Astrocyte (in vitro differentiated cells and primary cell): Measurements from ENCODE around the gene FEM1B. TPM values are rescaled to one million over a fixed set of nuclear protein-coding genes. Genes with fewer than 3 reads are reported as not detected.

Experiments
- DNase-seq: peaks from one replicate; pipeline ENCODE4 v3.0.0-alpha.2; 2010; ENCODE audit warnings: low read depth
- FAIRE-seq: peaks from 2 replicates; lab custom pipeline; 2011; peaks lifted over from hg19 to GRCh38; lab: Jason Lieb, UNC
- H2AFZ ChIP-seq: 2 replicates; pipeline ENCODE4 v1.6.0; 2012; ENCODE audit warnings: low read depth, low read length, inconsistent platforms
- H3K27ac ChIP-seq: 2 replicates; pipeline ENCODE4 v1.5.1; 2011; ENCODE audit warnings: low read depth, low read length, inconsistent platforms
- H3K27me3 ChIP-seq: 2 replicates; pipeline ENCODE4 v1.6.0; 2011; ENCODE audit warnings: low read length, inconsistent platforms; ENCODE audit not compliant: insufficient read depth
- H3K36me3 ChIP-seq: 2 replicates; pipeline ENCODE4 v1.5.1; 2011; ENCODE audit warnings: low read length, inconsistent platforms; ENCODE audit not compliant: insufficient read depth
- H3K4me1 ChIP-seq: 2 replicates; pipeline ENCODE4 v1.5.1; 2011; ENCODE audit warnings: low read length, inconsistent platforms; ENCODE audit not compliant: insufficient read depth
- H3K4me2 ChIP-seq: 2 replicates; pipeline ENCODE4 v1.6.0; 2012; ENCODE audit warnings: low read length, inconsistent platforms
- H3K4me3 ChIP-seq: 2 replicates; pipeline ENCODE4 v1.5.1; 2011; ENCODE audit warnings: low read depth, mild to moderate bottlenecking, low read length, inconsistent platforms; ENCODE audit not compliant: insufficient read depth
- H3K79me2 ChIP-seq: 2 replicates; pipeline ENCODE4 v1.6.0; 2012; ENCODE audit warnings: mild to moderate bottlenecking, low read length, inconsistent platforms; ENCODE audit not compliant: insufficient read depth
- H3K9ac ChIP-seq: 2 replicates; pipeline ENCODE4 v1.6.0; 2012; ENCODE audit warnings: mild to moderate bottlenecking, low read length, inconsistent platforms
- H3K9me3 ChIP-seq: 2 replicates; pipeline ENCODE4 v1.5.1; 2012; ENCODE audit warnings: low read depth, mild to moderate bottlenecking, low read length, inconsistent platforms; ENCODE audit not compliant: insufficient read depth
- H4K20me1 ChIP-seq: 2 replicates; pipeline ENCODE4 v1.6.0; 2012; ENCODE audit warnings: low read length, inconsistent platforms; ENCODE audit not compliant: insufficient read depth
- H3K27ac Mint-ChIP-seq: one replicate; pipeline ENCODE4 v1.8.0; 2021; ENCODE audit warnings: mild to moderate bottlenecking, mixed read lengths; ENCODE audit not compliant: unreplicated experiment
- H3K27me3 Mint-ChIP-seq: one replicate; pipeline ENCODE4 v1.8.0; 2021; ENCODE audit warnings: low read depth, mixed read lengths; ENCODE audit not compliant: unreplicated experiment
- H3K36me3 Mint-ChIP-seq: one replicate; pipeline ENCODE4 v1.8.0; 2021; ENCODE audit warnings: low read depth, mixed read lengths; ENCODE audit not compliant: unreplicated experiment
- H3K4me1 Mint-ChIP-seq: one replicate; pipeline ENCODE4 v1.8.0; 2021; ENCODE audit warnings: low read depth, mixed read lengths; ENCODE audit not compliant: unreplicated experiment
- H3K4me3 Mint-ChIP-seq: one replicate; pipeline ENCODE4 v1.8.0; 2021; ENCODE audit warnings: mild to moderate bottlenecking, moderate library complexity, mixed read lengths; ENCODE audit not compliant: unreplicated experiment
- H3K9me3 Mint-ChIP-seq: one replicate; pipeline ENCODE4 v1.8.0; 2021; ENCODE audit warnings: mild to moderate bottlenecking, mixed read lengths; ENCODE audit not compliant: unreplicated experiment
- EZH2 ChIP-seq: IDR thresholded peaks from 2 replicates; pipeline ENCODE4 v1.6.1; 2012; ENCODE audit warnings: mild to moderate bottlenecking, low read length, inconsistent platforms; ENCODE audit not compliant: insufficient read depth
- total RNA-seq: library from RNA; stranded (reverse); gene quantifications from 2 replicates; pipeline ENCODE4 v1.2.1, GENCODE V29; 2021
- TF ChIP-seq, protein P1 (sequence below): IDR thresholded peaks from 2 replicates; pipeline ENCODE4 v1.5.1; 2011; ENCODE audit warnings: low read depth, mild to moderate bottlenecking, inconsistent platforms, low read length, moderate library complexity; ENCODE audit not compliant: insufficient read depth

Gene FEM1B
- total RNA-seq, 1 donor from 2014 or later: 38.6 TPM

DNA sequence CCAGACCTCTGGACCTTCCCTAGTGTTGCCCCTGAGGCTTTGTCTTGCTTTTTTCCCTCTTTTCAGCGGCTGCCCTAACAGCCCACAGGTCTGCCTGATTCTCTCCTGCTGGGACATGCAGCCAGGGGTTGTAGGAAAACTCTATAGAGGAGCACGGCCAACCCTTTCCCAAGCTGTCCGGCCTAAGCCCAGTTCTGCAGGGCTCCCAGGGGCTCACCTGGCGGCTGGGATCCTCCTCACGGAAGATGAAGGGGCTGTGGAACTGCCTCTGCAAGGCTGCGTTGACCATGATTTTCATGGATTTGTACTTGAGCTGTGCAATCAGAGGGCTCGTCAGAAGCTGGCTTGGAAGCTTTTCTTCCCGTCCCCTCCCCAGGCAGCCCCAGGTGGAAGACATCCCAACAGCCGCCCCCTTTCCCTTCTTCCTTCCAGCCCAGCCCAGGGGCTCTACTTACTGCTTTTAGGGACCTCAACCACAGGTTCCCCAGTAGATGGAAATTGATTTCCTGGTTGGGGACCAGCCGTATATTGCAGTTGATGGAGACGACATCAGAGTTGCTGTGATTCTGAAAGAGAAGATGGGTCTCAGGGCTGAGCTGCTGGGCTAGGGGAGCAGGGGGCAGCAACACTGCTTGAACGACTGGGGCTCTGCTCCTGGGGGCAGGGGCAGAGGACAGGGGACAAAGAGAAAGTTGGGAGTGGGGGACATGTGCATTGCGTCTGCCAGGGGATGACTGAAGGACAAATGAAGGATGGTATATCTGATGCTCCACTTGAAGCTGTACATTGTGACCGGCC lies 29.8 kb downstream of the FEM1B start:
- H3K9ac ChIP-seq: peak overlapping the region; percentile 8

DNA sequence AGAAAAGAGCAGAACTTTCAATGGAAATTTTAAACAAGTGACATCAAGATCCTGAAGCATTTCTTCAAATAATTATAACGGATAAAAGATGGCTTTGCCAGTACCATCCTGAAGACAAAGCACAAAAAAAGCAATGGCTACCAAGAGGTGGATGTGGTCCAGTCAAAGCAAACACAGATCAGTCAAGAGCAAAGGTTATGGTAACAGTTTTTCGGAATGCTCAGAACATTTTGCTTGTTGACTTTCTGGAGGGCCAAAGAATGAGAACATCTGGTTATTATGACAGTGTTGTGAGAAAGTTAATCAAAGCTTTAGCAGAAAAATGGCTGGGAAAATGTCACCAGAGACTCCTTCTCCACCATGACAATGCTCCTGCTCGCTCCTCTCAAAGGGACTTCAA lies 31.5 kb downstream of the FEM1B start:
- Mint-ChIP-seq H3K36me3 (peaks cover 38% of the 10 kb centered on the region), H3K27ac (peak overlapping the region; percentile 53), H3K9me3 (no peaks in the 10 kb centered on the region), H3K27me3 (no peaks in the 10 kb centered on the region), H3K4me1 (peaks cover 41% of the 10 kb centered on the region), H3K4me3 (no peak overlapping the region)
- H4K20me1 ChIP-seq: peaks cover 6% of the 10 kb centered on the region
- no peak overlapping the region for H3K9ac ChIP-seq
- H3K27ac ChIP-seq: no peak overlapping the region
- H3K36me3 ChIP-seq: peaks cover 26% of the 10 kb centered on the region
- H3K4me2 ChIP-seq: no peak overlapping the region
- peaks cover 16% of the 10 kb centered on the region for H3K4me1 ChIP-seq
- H3K9me3 ChIP-seq: no peaks in the 10 kb centered on the region
- no peak overlapping the region for H3K4me3 ChIP-seq
- H2AFZ ChIP-seq: no peak overlapping the region
- H3K79me2 ChIP-seq: no peaks in the 10 kb centered on the region
- FAIRE-seq (no peak), DNase-seq (no peak)
- TF ChIP-seq, protein P1, sequence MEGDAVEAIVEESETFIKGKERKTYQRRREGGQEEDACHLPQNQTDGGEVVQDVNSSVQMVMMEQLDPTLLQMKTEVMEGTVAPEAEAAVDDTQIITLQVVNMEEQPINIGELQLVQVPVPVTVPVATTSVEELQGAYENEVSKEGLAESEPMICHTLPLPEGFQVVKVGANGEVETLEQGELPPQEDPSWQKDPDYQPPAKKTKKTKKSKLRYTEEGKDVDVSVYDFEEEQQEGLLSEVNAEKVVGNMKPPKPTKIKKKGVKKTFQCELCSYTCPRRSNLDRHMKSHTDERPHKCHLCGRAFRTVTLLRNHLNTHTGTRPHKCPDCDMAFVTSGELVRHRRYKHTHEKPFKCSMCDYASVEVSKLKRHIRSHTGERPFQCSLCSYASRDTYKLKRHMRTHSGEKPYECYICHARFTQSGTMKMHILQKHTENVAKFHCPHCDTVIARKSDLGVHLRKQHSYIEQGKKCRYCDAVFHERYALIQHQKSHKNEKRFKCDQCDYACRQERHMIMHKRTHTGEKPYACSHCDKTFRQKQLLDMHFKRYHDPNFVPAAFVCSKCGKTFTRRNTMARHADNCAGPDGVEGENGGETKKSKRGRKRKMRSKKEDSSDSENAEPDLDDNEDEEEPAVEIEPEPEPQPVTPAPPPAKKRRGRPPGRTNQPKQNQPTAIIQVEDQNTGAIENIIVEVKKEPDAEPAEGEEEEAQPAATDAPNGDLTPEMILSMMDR: no peak
- TF ChIP-seq EZH2: no peak
- H3K27me3 ChIP-seq: no peaks in the 10 kb centered on the region

More for the DNA sequence above, 29.8 kb downstream of the FEM1B start:
- no peaks in the 10 kb centered on the region for H3K9me3 ChIP-seq
- TF ChIP-seq EZH2: no peak
- TF ChIP-seq, protein P1: no peak
- H3K27me3 Mint-ChIP-seq: no peaks in the 10 kb centered on the region
- H4K20me1 ChIP-seq: peaks cover 9% of the 10 kb centered on the region
- FAIRE-seq (no peak), DNase-seq (no peak)
- no peak overlapping the region for H3K4me3 Mint-ChIP-seq
- H3K4me1 ChIP-seq: peaks cover 6% of the 10 kb centered on the region
- no peak overlapping the region for H3K27ac ChIP-seq
- peaks cover 25% of the 10 kb centered on the region for H3K36me3 ChIP-seq
- H3K27me3 ChIP-seq: no peaks in the 10 kb centered on the region
- H3K27ac Mint-ChIP-seq: peak overlapping the region; percentile 86
- H3K9me3 Mint-ChIP-seq: no peaks in the 10 kb centered on the region
- H3K4me1 Mint-ChIP-seq: peaks cover 31% of the 10 kb centered on the region
- peaks cover 37% of the 10 kb centered on the region for H3K36me3 Mint-ChIP-seq
- no peak overlapping the region for H2AFZ ChIP-seq
- no peaks in the 10 kb centered on the region for H3K79me2 ChIP-seq
- no peak overlapping the region for H3K4me3 ChIP-seq
- no peak overlapping the region for H3K4me2 ChIP-seq

DNA sequence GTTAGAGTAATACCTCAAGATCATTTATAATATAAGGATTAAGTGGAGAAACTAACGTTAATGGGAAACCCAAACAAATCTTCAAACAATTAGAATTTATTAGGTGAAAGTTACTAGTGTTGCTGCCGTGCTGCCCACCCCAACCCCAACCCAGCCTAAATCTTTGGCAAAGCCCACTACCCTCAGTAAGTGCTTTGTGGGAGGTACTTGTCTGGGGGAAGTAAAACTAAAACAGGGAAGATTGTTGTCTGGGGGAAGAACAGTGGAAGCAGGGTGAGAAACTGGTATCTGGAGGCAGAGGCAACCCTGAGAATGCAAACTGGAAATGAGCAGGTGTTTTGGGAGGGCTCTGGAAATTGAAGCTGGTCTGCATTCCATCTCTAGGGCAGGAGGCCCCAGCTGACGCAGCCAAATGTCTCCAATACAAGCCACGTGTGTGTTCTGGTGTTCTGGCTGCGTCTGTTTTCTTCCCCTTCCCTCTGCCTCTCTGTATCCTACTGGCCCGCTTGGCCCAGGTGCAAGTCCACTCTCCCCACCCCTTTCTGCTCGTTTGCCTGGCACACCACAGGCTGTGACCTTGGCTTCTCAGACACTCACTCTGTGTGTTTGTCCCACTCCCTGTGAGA lies 32.7 kb downstream of the FEM1B start:
- peaks cover 24% of the 10 kb centered on the region for H3K4me1 ChIP-seq
- no peaks in the 10 kb centered on the region for H3K79me2 ChIP-seq
- no peaks in the 10 kb centered on the region for H3K9me3 ChIP-seq
- H4K20me1 ChIP-seq: peaks cover 2% of the 10 kb centered on the region
- DNase-seq (no peak), FAIRE-seq (no peak)
- Mint-ChIP-seq H3K27me3 (no peaks in the 10 kb centered on the region), H3K4me3 (no peak overlapping the region), H3K4me1 (peaks cover 40% of the 10 kb centered on the region), H3K27ac (peak overlapping the region; percentile 4), H3K9me3 (no peaks in the 10 kb centered on the region), H3K36me3 (peaks cover 45% of the 10 kb centered on the region)
- no peak overlapping the region for H2AFZ ChIP-seq
- no peak for TF ChIP-seq EZH2
- TF ChIP-seq, protein P1: no peak
- no peak overlapping the region for H3K27ac ChIP-seq
- no peak overlapping the region for H3K4me2 ChIP-seq
- H3K36me3 ChIP-seq: peaks cover 26% of the 10 kb centered on the region
- no peak overlapping the region for H3K9ac ChIP-seq
- H3K27me3 ChIP-seq: no peaks in the 10 kb centered on the region
- no peak overlapping the region for H3K4me3 ChIP-seq
